ENCODE data around the gene BLOC1S5.

- TF ChIP-seq EGR1 (conservative IDR thresholded peaks at IDR 0.05) (no peak), BRF1 (IDR thresholded peaks at IDR 0.05; ENCODE audit: borderline replicate concordance, extremely low read depth, insufficient read length) (no peak), ARID3B (CRISPR knock-in tag; IDR thresholded peaks at IDR 0.05; ENCODE audit: borderline replicate concordance) (no peak), EZH2 (IDR thresholded peaks at IDR 0.05; ENCODE audit: borderline replicate concordance, low read depth, low read length) (no peak), RNF219 (CRISPR knock-in tag; IDR thresholded peaks at IDR 0.05) (no peak), CTCF (IDR thresholded peaks at IDR 0.05 in 2 of 3, conservative IDR thresholded peaks at IDR 0.05 in 1 of 3; ENCODE audit: insufficient read depth in 2 of 3, low read depth in 1 of 3, low read length in 3 of 3) (no peak), SMARCE1 (IDR thresholded peaks at IDR 0.05) (no peak), ZNF324 (CRISPR knock-in tag; IDR thresholded peaks at IDR 0.05) (no peak), BACH1 (tag; IDR thresholded peaks at IDR 0.05) (no peak), BCLAF1 (IDR thresholded peaks at IDR 0.05; ENCODE audit: borderline replicate concordance in 1 of 2, control insufficient read depth in 1 of 2, low read depth in 2 of 2, low read length in 1 of 2) (no peak), ZNF23 (CRISPR knock-in tag; IDR thresholded peaks at IDR 0.05) (no peak), WHSC1 (IDR thresholded peaks at IDR 0.05; ENCODE audit: low read length) (no peak), POLR2A (conservative IDR thresholded peaks at IDR 0.05) (no peak)
- TF ChIP-seq, protein P1, sequence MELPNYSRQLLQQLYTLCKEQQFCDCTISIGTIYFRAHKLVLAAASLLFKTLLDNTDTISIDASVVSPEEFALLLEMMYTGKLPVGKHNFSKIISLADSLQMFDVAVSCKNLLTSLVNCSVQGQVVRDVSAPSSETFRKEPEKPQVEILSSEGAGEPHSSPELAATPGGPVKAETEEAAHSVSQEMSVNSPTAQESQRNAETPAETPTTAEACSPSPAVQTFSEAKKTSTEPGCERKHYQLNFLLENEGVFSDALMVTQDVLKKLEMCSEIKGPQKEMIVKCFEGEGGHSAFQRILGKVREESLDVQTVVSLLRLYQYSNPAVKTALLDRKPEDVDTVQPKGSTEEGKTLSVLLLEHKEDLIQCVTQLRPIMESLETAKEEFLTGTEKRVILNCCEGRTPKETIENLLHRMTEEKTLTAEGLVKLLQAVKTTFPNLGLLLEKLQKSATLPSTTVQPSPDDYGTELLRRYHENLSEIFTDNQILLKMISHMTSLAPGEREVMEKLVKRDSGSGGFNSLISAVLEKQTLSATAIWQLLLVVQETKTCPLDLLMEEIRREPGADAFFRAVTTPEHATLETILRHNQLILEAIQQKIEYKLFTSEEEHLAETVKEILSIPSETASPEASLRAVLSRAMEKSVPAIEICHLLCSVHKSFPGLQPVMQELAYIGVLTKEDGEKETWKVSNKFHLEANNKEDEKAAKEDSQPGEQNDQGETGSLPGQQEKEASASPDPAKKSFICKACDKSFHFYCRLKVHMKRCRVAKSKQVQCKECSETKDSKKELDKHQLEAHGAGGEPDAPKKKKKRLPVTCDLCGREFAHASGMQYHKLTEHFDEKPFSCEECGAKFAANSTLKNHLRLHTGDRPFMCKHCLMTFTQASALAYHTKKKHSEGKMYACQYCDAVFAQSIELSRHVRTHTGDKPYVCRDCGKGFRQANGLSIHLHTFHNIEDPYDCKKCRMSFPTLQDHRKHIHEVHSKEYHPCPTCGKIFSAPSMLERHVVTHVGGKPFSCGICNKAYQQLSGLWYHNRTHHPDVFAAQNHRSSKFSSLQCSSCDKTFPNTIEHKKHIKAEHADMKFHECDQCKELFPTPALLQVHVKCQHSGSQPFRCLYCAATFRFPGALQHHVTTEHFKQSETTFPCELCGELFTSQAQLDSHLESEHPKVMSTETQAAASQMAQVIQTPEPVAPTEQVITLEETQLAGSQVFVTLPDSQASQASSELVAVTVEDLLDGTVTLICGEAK (IDR thresholded peaks at IDR 0.05): no peak
- TF ChIP-seq, protein P1 (CRISPR knock-in tag; IDR thresholded peaks at IDR 0.05): no peak
Observed at GRCh38 chr6:8013763-8014162, 50.4 kb downstream of the BLOC1S5 start.
